ENCODE results near the gene GRWD1. TPM values are rescaled to one million over a fixed set of nuclear protein-coding genes. Genes with fewer than 3 reads are reported as not detected.

GRWD1 gene
- total RNA-seq, 1 donor from 2014 or later, result 25.0 TPM

DNA sequence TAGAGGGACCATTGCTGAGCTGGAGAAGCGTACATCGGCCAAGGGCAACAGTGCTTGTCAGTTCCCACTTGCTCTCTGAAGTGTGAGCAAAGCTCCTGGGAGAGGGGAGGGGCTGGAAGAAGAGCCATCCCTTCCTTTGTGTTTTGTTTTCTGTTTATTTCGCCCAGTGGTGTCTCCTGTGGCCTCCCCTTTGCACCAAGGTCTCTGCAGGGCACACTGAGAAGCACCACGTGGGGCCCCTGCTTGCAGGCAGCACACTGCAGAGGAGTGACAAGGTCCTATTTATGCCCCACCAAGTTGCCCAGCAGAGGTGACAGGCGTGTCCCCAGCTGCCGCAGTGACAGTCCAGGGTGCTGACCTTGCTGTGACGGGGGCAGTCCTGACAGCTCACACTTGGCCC lies 28.4 kb upstream of the GRWD1 start:
- Mint-ChIP-seq H3K36me3 (ENCODE audit: unreplicated experiment) (no peaks in the 10 kb centered on the region), H3K4me3 (ENCODE audit: unreplicated experiment) (no peak overlapping the region)
- TF ChIP-seq, protein P1, sequence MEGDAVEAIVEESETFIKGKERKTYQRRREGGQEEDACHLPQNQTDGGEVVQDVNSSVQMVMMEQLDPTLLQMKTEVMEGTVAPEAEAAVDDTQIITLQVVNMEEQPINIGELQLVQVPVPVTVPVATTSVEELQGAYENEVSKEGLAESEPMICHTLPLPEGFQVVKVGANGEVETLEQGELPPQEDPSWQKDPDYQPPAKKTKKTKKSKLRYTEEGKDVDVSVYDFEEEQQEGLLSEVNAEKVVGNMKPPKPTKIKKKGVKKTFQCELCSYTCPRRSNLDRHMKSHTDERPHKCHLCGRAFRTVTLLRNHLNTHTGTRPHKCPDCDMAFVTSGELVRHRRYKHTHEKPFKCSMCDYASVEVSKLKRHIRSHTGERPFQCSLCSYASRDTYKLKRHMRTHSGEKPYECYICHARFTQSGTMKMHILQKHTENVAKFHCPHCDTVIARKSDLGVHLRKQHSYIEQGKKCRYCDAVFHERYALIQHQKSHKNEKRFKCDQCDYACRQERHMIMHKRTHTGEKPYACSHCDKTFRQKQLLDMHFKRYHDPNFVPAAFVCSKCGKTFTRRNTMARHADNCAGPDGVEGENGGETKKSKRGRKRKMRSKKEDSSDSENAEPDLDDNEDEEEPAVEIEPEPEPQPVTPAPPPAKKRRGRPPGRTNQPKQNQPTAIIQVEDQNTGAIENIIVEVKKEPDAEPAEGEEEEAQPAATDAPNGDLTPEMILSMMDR (IDR thresholded peaks at IDR 0.05; ENCODE audit: partially characterized antibody, unreplicated experiment), result no peak

GRCh38 chr19:48418317-48419064 lies 27.3 kb upstream of the GRWD1 start:
- TF ChIP-seq, protein P1 (IDR thresholded peaks at IDR 0.05; ENCODE audit: partially characterized antibody, unreplicated experiment), result no peak
- Mint-ChIP-seq H3K4me1 (ENCODE audit: low read depth, unreplicated experiment) (peaks cover 12% of the 10 kb centered on the region), H3K27me3 (ENCODE audit: unreplicated experiment) (peaks cover 8% of the 10 kb centered on the region), H3K36me3 (ENCODE audit: unreplicated experiment) (no peaks in the 10 kb centered on the region), H3K4me3 (ENCODE audit: unreplicated experiment) (no peak overlapping the region), H3K27ac (ENCODE audit: unreplicated experiment) (peak overlapping the region; percentile 78), H3K9me3 (ENCODE audit: unreplicated experiment) (no peaks in the 10 kb centered on the region)
- DNase-seq, result no peak

More for the DNA sequence above, 28.4 kb upstream of the GRWD1 start:
- peaks cover 12% of the 10 kb centered on the region for H3K4me1 Mint-ChIP-seq (ENCODE audit: low read depth, unreplicated experiment)
- no peaks in the 10 kb centered on the region for H3K9me3 Mint-ChIP-seq (ENCODE audit: unreplicated experiment)
- peak overlapping the region; percentile 74 for H3K27ac Mint-ChIP-seq (ENCODE audit: unreplicated experiment)
- peaks cover 7% of the 10 kb centered on the region for H3K27me3 Mint-ChIP-seq (ENCODE audit: unreplicated experiment)
- DNase-seq, result peak; percentile 31

DNA sequence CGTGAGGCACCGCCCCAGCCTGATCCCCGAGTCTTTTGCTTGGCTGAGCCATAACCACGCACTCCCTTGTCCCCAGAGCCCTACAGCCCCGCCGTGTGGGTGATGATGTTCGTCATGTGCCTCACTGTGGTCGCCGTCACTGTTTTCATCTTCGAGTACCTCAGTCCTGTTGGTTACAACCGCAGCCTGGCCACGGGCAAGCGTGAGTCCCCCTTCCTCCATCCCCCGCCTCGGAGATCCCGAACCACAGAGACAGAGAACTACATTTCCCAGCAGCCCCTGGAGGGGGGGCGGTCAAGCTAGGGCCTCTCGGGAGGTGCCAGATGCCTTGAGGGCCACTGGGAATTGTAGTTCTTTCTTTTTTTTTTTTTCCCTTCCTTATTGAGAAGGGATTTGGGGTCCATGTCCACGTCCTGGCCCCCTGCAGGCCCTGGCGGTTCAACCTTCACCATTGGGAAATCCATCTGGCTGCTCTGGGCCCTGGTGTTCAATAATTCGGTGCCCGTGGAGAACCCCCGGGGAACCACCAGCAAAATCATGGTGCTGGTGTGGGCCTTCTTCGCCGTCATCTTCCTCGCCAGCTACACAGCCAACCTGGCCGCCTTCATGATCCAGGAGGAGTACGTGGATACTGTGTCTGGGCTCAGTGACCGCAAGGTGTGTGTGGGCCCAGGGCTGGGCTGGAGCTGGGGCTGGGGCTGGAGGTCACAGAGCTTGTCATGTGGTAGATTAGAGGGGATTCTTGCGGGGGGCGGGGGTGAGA lies 26.4 kb upstream of the GRWD1 start:
- peak overlapping the region; percentile 78 for H3K27ac Mint-ChIP-seq (ENCODE audit: unreplicated experiment)
- peak; percentile 77 for DNase-seq
- H3K4me1 Mint-ChIP-seq (ENCODE audit: low read depth, unreplicated experiment), result peaks cover 12% of the 10 kb centered on the region
- H3K27me3 Mint-ChIP-seq (ENCODE audit: unreplicated experiment), result peaks cover 10% of the 10 kb centered on the region
- H3K36me3 Mint-ChIP-seq (ENCODE audit: unreplicated experiment), result no peaks in the 10 kb centered on the region
- TF ChIP-seq, protein P1 (IDR thresholded peaks at IDR 0.05; ENCODE audit: partially characterized antibody, unreplicated experiment), result no peak
- no peaks in the 10 kb centered on the region for H3K9me3 Mint-ChIP-seq (ENCODE audit: unreplicated experiment)
- no peak overlapping the region for H3K4me3 Mint-ChIP-seq (ENCODE audit: unreplicated experiment)

DNA sequence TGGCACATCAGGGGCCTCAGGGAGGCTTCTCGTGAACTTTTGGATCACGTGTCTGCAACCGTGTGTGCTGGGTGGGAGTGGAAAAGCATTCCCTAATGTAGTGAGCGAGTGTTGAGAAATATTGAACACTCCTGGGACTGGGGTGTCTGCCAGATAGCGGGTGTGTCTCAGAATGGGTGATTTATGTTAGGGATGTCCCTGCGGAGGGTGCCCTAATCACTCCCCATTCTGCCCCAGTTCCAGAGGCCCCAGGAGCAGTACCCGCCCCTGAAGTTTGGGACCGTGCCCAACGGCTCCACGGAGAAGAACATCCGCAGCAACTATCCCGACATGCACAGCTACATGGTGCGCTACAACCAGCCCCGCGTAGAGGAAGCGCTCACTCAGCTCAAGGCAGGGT lies 24.2 kb upstream of the GRWD1 start:
- Mint-ChIP-seq H3K27me3 (ENCODE audit: unreplicated experiment) (peaks cover 10% of the 10 kb centered on the region), H3K4me1 (ENCODE audit: low read depth, unreplicated experiment) (peaks cover 12% of the 10 kb centered on the region), H3K27ac (ENCODE audit: unreplicated experiment) (no peak overlapping the region), H3K36me3 (ENCODE audit: unreplicated experiment) (no peaks in the 10 kb centered on the region), H3K4me3 (ENCODE audit: unreplicated experiment) (no peak overlapping the region), H3K9me3 (ENCODE audit: unreplicated experiment) (no peaks in the 10 kb centered on the region)
- no peak for DNase-seq
- TF ChIP-seq, protein P1 (IDR thresholded peaks at IDR 0.05; ENCODE audit: partially characterized antibody, unreplicated experiment), result no peak

Data from glutamatergic neuron (in vitro differentiated cells).